GM13976 (cell line): ENCODE data around the gene KCNN2.
A peak's percentile ranks its signal among the peaks of the same experiment; 100 is the strongest.

ENCODE experiments used
- DNase-seq: peaks from one replicate; pipeline ENCODE4 v3.0.0; 2012; ENCODE audit warnings: low spot score
- CTCF ChIP-seq: IDR thresholded peaks from 2 replicates; pipeline ENCODE4 v1.5.1; 2012; ENCODE audit warnings: borderline replicate concordance, mild to moderate bottlenecking; ENCODE audit not compliant: insufficient read depth; ENCODE audit errors: extremely low read depth, missing control alignments, control extremely low read depth
- in situ Hi-C: fragments of 300-500 bp; cut with MboI; formaldehyde crosslinking; loops from one replicate; pipeline ENCODE4 v1.12.0; 2022; ENCODE audit warnings: low sequenced_read_pairs, mixed read lengths, inconsistent platforms; ENCODE audit not compliant: unreplicated experiment

KCNN2 gene

DNA sequence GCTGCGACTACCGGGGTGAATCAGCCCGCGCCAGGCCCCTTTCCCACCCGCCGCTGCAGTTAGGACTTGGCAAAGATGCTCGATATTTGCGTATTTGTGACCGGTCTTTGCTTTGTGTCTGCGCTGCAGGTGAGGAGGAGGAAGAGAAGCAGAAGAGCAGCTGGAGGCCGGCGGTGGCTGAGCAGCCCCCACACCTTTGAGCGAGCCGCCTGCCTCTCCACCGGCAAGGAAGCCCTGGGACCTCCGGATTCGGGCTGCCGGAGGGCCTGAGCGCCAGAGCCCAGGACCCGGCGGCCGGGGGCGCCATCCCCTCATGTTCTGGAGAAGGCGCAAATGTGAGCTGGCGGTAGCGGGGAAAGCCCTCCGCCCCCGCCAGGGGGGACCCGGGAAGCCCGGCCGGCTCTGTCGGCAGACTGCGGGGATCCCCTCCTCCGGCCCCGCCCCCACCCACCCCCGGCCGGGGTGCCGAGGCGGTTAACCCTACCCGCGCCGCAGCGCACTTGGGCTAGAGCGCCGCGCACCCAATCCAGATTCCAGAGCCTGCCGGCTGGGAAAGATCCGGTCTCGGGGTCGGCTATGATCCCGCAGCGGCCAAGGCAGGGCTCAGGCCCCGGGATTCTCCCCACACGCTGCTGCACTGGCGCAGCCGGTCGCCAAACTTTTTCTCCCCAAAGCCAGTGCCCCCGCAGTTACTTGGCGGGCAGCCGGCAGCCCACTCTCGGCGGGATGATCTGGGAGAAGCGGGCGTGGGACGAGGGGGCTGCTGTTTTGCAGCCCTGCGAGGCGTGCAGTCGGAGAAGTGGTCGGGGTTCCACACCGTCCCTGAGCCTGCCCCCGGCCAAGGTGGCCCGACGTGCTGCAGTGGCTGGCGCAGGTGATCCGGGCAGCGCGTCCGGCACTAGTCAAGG lies 800 bp upstream of the KCNN2 start:
- in situ Hi-C loops, result no loop called here
- no peak for TF ChIP-seq CTCF
- DNase-seq, result peak; percentile 83

GRCh38 chr5:114362197-114362976 lies 517 bp downstream of the KCNN2 start:
- no peak for TF ChIP-seq CTCF
- in situ Hi-C loops, result no loop called here
- peak; percentile 47 for DNase-seq

DNA sequence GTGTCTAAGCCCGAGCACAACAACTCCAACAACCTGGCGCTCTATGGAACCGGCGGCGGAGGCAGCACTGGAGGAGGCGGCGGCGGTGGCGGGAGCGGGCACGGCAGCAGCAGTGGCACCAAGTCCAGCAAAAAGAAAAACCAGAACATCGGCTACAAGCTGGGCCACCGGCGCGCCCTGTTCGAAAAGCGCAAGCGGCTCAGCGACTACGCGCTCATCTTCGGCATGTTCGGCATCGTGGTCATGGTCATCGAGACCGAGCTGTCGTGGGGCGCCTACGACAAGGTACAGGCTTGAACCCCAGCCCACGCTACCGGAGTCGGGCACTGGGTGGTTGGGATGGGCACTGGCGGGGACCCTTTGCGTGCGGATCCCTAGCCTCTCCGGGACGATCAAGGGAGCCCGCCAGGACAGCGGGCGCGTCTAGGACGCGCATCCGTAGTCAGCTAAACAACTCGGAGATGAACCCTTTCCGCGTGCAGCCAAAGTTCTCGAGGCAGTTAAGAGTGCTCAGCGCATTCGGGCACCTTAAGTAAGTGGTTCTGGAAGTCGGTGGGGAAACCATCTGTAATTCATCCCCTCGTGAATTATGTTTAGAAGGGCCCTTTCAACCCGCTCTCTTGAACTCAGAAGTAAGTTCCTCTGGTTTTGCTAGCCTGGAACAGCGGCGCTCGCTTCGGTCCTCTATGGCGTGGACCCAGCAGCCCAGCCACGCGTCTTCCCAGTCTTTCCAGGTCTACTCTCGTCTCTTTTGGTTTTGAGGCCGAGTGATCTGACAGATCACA lies 1.3 kb downstream of the KCNN2 start:
- TF ChIP-seq CTCF, result no peak
- peak; percentile 15 for DNase-seq
- in situ Hi-C loops, result no loop called here

DNA sequence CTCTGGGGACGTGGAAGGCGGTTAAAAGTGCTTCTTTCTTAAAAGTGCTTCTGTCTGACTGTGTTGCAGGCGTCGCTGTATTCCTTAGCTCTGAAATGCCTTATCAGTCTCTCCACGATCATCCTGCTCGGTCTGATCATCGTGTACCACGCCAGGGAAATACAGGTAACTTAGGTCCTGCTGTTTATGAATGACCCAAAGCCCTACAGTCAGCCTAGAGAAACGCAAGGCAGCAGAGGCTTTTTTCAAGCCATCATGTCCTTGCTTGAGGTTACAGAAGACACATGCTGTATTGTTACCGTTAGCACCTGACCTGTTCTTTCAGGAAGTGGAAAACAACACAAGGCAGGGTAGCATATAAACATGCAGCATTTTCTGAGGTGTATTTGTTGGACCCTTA lies 2.0 kb downstream of the KCNN2 start:
- no peak for DNase-seq
- TF ChIP-seq CTCF, result no peak
- in situ Hi-C loops, result no loop called here

DNA sequence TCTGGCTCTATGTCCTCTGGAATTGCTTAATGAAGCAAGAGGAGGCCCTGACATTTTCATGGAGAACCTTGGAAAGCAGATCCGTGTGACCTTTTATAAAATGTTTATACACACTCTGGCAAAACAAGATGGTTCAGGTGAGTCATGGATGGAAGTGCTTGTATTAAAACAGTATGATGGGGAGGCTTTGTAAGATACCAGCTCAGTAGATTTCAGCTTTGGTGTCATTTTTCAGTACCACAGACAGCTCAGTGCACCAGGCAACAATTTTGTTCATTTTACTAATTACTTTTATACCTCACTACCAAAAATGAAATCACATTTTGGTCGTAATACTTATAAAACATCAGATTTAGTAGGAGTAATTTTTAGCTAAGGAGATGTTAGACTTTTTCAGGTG lies 5.2 kb downstream of the KCNN2 start:
- TF ChIP-seq CTCF, result no peak
- in situ Hi-C loops, result no loop called here
- DNase-seq, result no peak
